Right renal pelvis (tissue), 4 donors: ENCODE measurements around the gene BSND. TPM values are rescaled to one million over a fixed set of nuclear protein-coding genes. Genes with fewer than 3 reads are reported as not detected.
"Not testable (repeated sequence)": the region's sequence is repeated elsewhere in the genome, so short reads cannot be mapped to it uniquely, and the experiment has no call there.

Experiments used
- DNase-seq, 4 donors: peaks; one replicate each; pipeline ENCODE4 v3.0.0-alpha.2; 2013; ENCODE audit warnings: low read depth in 4 of 4, low spot score in 3 of 4, missing footprints in 1 of 4
- polyA plus RNA-seq, 4 donors: library from polyadenylated mRNA; unstranded; fragments of 120-200 nt; gene quantifications; one replicate each; pipeline ENCODE4 v1.2.1, GENCODE V29; 2013; ENCODE audit not compliant: insufficient read length in 4 of 4

BSND gene
- polyA plus RNA-seq, result 1 to 10 TPM; 4.2 to 5.7 (median 5.2) TPM

GRCh38 chr1:54998677-54999076 lies at the start of gene BSND:
Gene BSND (plus strand): TSS chr1:54998933. CDS start chr1:54999187, 254 bp downstream.
- DNase-seq, result no peak

GRCh38 chr1:54949053-54949452 lies 49.7 kb upstream of the BSND start:
- no peak for DNase-seq

- no peak for DNase-seq
These were observed 48.7 kb upstream of the BSND start for GRCh38 chr1:54950006-54950368.

- peak; percentile 71 to 80 (median 77) for DNase-seq
These were observed 48.2 kb upstream of the BSND start for GRCh38 chr1:54950369-54951163.

- DNase-seq, result no peak
These were observed 46.9 kb upstream of the BSND start for GRCh38 chr1:54951810-54952226.

GRCh38 chr1:54952950-54953718 lies 45.6 kb upstream of the BSND start:
- no peak for DNase-seq

GRCh38 chr1:54953846-54954245 lies 44.9 kb upstream of the BSND start:
- DNase-seq, result no peak

GRCh38 chr1:54955359-54955758 lies 43.4 kb upstream of the BSND start:
- no peak for DNase-seq

- DNase-seq, result no peak
These were observed 42.0 kb upstream of the BSND start for GRCh38 chr1:54956726-54957125.

- no peak for DNase-seq
These were observed 39.5 kb upstream of the BSND start for GRCh38 chr1:54959241-54959640.

- no peak for DNase-seq
These were observed 35.9 kb upstream of the BSND start for GRCh38 chr1:54962612-54963395.

- DNase-seq, result not testable (repeated sequence)
These were observed 34.9 kb upstream of the BSND start for GRCh38 chr1:54963829-54964228.

- DNase-seq, result no peak
These were observed 33.0 kb upstream of the BSND start for GRCh38 chr1:54965624-54966340.

GRCh38 chr1:54967372-54967771 lies 31.4 kb upstream of the BSND start:
- DNase-seq, result no peak

- DNase-seq, result no peak
These were observed 30.2 kb upstream of the BSND start for GRCh38 chr1:54968551-54968950.

- DNase-seq, result no peak
These were observed 28.9 kb upstream of the BSND start for GRCh38 chr1:54969879-54970278.

- DNase-seq, result no peak
These were observed 27.8 kb upstream of the BSND start for GRCh38 chr1:54970901-54971300.

GRCh38 chr1:54971317-54971791 lies 27.4 kb upstream of the BSND start:
- DNase-seq, result no peak

- no peak for DNase-seq
These were observed 26.3 kb upstream of the BSND start for GRCh38 chr1:54972436-54972835.

GRCh38 chr1:54973205-54973921 lies 25.4 kb upstream of the BSND start:
- DNase-seq, result no peak
